HTERT RPE-1 (cell line): ENCODE results near the gene DCTN2.

Experiments
- in situ Hi-C: fragments of 300-500 bp; cut with MboI; formaldehyde crosslinking; loops from 4 replicates; pipeline ENCODE4 v1.14.3; 2020; ENCODE audit warnings: low sequenced_read_pairs

Gene DCTN2

GRCh38 chr12:57550641-57551549, 3.9 kb upstream of the DCTN2 start:
- in situ Hi-C loops = no loop called here

DNA sequence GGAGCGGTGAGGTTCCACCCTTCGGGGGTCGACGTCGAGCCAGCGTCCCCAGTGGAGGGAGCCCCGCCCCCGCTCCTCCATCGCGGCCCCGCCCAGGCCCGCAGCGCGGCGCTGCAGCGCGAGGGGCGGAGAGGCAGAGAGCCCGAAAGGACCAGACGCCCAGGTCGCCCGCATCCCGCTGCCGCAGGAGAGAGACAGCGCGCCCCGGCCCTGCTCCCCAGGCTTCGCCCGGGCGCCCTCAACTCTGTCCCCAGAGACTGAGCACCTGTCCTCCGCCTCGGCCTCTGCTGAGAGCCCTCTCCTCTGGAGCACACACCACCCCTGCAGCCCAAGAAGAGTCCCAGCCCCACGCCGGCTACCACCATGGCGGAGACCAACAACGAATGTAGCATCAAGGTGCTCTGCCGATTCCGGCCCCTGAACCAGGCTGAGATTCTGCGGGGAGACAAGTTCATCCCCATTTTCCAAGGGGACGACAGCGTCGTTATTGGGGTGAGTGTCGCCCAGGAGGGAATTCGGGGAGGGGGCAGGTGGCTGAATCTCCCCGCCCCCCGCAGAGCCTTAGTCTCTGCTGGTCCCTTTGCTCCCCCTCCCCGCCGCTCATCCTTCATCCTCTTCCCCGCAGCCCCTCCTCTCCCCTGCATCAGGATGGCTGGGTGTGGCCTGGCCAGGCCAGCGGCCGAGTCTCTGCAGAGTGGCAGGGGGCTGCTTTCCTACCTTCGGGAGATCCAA, 3.1 kb upstream of the DCTN2 start, which contains the start of gene KIF5A:
Gene KIF5A, plus strand, starts transcription at position 136 of the 732 bp plus-strand sequence. Its CDS starts 228 bp downstream, at position 364.
- in situ Hi-C loops = no loop called here

DNA sequence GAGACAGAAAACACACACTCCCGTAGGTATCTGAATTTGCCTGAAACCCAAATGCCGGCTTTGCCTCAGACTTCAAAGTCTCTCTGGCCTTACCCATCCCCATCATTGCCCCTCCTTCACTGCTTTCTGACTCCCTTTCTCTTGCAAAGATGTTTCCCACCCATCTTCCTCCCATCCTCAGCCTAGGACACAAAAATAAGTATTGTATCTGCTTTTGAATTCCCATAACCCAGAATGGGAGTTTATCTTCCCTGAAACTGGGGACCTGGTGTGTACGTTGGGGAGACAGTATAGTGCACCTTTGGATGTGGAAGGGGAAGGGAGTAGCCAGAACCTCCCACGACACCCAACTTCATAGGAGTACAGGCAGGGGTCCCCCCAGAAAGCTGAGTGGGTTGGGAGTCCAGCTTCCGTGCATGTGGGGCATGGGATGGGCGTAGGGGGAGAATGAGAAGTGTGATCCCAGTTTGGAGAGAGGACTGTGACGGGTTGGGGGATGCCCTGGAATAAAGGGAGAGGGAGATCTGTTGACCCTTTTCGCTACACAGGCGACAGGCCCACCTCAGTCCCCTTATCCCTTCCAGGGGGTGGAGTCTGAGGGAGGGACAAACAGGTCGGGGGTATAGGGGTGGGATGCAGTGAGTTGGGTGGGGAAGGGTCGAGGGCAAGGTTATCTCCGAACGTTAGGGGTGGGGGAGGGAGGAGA, 2.4 kb upstream of the DCTN2 start:
- in situ Hi-C loops = no loop called here

DNA sequence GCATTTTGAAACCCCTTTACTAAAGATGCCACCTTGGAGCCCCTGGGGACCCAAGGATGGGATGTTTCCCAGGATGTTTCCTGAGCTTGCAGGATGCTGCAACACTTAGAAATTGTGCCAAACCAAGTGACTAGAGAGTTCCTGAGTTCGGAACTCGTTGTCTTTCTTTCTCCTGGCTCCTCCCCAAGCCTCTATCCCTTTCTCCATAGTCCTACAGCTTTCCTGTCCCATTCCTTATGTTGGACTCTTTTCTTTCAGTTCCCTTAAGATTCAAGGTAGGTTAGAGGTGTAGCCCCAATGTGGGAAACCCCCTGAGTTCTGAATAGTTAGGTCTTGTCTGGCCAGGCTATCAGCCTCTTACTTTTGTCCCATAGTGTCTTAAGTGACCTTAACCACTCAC, 1.5 kb upstream of the DCTN2 start:
- in situ Hi-C loops = no loop called here

- in situ Hi-C loops = no loop called here
Observed at GRCh38 chr12:57548013-57548315, 972 bp upstream of the DCTN2 start.

DNA sequence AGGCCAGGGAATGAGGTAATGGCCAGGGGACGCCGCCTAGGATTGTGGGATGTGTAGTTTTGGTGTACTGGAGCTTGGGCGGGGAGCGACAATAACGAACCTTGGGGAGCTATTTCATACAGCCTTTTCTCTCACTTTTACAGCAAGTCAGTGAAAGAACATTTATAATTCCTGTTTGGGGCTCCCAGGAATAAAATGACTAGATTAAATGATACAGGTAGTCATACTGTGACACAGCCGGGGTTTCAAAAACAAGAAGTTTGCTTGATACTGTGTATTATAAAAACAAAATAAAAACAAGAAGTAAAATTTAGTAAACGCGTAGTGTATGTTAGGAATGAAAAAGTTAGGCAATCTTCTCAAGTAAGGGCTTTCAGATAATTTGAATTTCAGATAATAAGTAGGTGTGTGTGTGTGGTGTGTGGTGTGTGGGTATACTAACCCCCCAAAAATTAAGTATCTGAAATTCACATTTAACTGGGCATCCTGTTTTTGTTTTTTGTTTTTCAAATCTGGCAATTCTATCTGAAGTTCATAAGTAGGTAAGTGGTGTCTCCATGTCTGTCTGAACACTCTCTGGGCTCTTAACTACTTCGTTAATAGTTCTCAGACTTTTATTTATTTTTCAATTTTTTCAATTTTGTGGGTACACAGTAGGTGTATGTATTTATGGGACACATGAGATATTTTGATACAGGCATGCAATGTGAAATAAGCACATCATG, 458 bp upstream of the DCTN2 start:
- in situ Hi-C loops = no loop called here

- in situ Hi-C loops = no loop called here
Observed at GRCh38 chr12:57545809-57546437, 1.1 kb downstream of the DCTN2 start.

- in situ Hi-C loops = no loop called here
Observed at GRCh38 chr12:57543581-57543980, 3.4 kb downstream of the DCTN2 start.

DNA sequence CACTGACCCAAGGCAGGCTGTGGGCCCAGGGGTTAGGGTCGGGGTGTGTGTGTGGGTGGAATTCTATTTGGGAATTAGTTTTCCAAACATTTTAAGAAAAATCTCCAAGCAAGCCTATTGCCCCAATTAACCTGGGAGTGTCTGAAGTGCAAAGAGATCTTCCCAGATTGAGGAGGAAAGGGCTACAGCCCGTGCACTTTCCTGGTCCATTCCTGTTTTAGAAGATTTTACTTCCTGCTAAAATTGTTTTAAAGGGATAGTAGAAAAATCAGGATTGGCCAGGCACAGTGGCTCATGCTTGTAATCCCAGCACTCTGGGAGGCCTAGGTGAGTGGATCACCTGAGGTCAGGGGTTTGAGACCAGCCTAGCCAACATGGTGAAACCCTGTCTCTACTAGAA, 5.3 kb downstream of the DCTN2 start:
- in situ Hi-C loops = no loop called here

DNA sequence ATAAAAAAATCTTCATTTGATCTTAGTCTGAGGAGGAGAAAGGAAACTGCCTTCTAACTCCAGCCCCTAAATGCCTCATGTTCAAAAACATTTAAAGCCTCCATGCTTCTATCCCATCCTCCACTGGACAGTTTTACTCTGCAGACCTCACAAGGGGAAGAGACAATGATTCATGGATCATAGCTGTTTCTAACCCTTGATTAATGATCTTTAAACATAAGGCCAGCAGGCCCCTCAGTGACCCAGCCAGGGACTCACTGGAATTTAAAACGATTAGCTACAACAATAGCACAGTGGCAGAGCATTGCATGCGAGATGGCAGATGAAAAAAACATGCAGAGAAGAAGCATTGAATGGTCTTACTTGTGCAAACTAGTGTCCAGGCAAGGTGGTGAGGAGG, 6.0 kb downstream of the DCTN2 start:
- in situ Hi-C loops = no loop called here

DNA sequence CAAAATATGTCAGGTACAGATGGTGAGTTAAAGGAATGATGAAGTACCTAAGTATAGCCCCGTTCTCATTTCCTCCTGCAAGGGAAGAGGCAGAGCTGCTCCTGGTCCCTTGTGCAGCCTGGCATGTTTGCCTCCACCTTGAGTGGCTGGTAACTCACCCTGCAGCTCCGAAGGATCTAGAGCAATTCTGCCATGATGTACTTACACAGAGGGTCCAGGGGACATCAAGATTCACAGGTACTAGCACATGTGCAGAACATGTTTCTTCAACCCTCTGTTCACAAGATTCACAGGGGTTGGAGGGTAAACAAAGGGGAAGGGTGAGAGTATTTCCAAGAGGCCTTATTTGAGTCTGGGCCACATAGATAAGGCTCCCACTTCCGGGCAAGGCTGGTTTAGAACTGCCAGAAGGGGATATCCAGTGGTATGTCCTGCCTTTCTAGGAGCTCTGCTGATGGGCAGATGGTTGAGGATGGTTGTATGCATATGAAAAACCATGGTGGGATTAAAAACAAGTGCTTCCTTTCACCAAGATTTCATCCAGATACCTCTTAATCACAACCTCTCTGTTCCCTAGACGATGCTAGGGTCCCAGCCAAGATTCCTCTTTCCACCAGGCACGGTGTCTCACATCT, 7.7 kb downstream of the DCTN2 start:
- in situ Hi-C loops = no loop called here

DNA sequence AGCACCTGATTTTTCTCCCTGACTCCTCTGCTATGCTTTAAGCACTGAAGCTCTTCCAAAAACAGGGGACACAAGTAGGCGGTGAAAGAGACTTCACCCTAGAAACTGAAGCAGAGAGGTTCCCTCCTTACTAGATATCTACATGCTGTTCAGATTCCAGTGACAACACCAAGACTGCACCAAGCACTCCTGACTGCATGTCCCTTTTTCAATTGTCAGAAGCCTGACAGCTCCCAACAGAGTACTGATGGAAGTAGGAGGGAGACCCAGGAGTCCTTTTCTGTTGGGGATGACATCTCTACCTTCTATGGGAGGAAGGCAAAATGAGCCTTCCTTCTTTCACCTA, 10.4 kb downstream of the DCTN2 start:
- in situ Hi-C loops = no loop called here

DNA sequence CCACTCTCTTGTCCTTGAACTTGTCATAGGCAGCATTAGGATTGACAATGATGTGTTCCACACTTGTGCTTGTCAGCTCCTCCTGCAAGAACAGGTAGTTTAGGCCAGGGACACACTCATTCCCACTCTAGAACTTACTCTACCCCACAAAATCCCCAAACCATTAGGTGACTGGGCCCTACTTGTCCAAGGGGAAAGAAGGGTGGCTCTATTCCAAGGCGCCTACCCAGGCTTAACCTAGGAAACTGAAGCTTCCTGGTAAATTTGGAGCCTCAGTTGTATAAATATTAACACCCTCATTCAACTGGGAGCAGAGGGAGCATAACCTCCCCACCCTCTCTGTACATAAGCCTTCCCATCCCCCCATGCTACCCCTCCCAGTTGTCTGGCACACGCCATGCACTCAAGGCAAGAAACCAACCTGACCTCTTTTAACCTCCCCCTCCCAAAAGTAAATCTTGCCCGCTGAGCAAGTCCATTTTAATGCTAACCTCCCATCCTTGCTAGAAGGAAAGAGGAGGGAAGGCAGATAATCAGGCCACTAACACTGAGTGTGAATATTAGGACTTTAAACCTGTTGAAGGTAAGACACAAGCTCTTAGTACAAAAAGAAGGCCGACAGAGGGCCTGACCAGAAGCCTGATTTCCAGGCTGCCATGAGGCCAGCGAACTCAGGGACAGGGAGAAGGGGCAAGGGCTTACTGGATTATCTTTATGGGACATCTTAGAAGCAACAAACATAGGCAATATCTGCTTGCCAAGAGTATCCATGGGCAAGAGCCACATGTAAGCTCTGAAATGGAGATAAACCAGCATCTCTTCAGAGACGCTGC, 11.0 kb downstream of the DCTN2 start:
- in situ Hi-C loops = no loop called here

GRCh38 chr12:57534991-57535543, 11.9 kb downstream of the DCTN2 start:
- in situ Hi-C loops = no loop called here

DNA sequence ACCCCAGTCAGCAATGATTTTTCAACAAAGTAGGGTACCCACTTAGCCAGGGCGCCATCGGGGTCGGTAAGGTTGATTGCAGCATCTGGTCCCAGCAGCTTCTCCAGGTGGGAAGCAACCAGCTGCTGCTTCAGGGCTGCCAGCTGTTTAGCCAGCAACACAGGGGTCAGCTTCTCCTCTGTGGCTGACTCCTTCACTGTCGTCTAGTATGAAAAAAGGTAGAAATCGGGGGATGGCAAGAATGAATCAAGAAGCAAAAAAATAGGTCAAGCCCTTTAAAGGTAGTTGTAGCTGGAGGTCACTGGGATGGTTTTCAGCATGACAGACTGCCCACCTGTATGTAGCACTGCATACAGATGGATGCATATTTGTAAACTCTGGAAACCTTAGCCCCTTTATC, 12.7 kb downstream of the DCTN2 start:
- in situ Hi-C loops = no loop called here

GRCh38 chr12:57533108-57533507, 13.9 kb downstream of the DCTN2 start:
- in situ Hi-C loops = no loop called here

DNA sequence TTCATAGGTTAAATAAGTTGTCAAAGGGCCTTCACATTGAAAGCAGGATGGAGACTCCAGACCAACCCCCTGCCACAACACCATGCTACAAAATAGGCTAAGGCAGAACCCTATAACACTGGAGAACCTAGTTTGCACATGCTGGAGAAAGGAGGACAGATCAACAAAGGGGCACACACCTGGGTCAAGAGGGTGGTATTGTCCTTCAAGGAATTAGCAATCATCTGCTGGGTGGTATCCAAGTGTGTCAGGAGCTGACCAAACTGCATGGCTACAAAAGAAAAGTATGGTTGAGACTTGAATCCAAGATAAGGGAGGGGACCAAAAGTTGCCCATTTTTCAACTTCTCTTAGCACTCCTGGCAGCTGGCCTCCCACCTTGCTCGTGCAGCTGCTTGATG, 15.2 kb downstream of the DCTN2 start:
- in situ Hi-C loops = no loop called here

GRCh38 chr12:57530396-57531142, 16.4 kb downstream of the DCTN2 start:
- in situ Hi-C loops = no loop called here
